ENCODE measurements around the gene SLF2. TPM values are rescaled to one million over a fixed set of nuclear protein-coding genes. Genes with fewer than 3 reads are reported as not detected.

SLF2 gene
- total and polyA plus RNA-seq, 2 of the 13 experiments (the other 11 are each of a cell fraction or from before 2014, with no cell fraction given), result 12.2 to 48.1 TPM

- peak overlapping the region; percentile 57 for H3K27ac ChIP-seq (ENCODE audit: extremely low read length, insufficient read depth, low read length)
- intact Hi-C loops (cut with micrococcal nuclease; ENCODE audit: unreplicated experiment), result no loop called here
- peak; percentile 81 for ATAC-seq
- no TSS peak for BruUV-seq (replicated peaks)
- WGBS (ENCODE audit: low lambda C conversion rate), result 20% methylated on average over 7 of the region's 7 CpGs
- in situ Hi-C loops (cut with HindIII; ENCODE audit: extremely low pct_ligation_motif_present, low pct_unique_long_range_greater_than_20kb), result no loop called here
- peak; percentile 4 for FAIRE-seq
- H4K20me1 ChIP-seq (ENCODE audit: insufficient read depth, low read length), result no peaks in the 10 kb centered on the region
- H3K27me3 ChIP-seq (ENCODE audit: control insufficient read depth in 1 of 2, insufficient read depth in 2 of 2, low read length in 2 of 2), result no peaks in the 10 kb centered on the region; a peak in 1 of 5 replicates
- no peaks in the 10 kb centered on the region for H3K9me3 ChIP-seq (ENCODE audit: low read length)
- CTCF ChIA-PET (ENCODE audit: low intra/inter-chr PET ratio, low total read pairs), result no interaction called here
- POLR2A ChIA-PET, result interaction anchor here (1.0 to 2.1 kb wide), 2 partner anchors 10 to 21 kb away, joined by 4 to 10 read pairs; partner anchors contain the start of gene SLF2
- no peaks in the 10 kb centered on the region for H3K79me2 ChIP-seq (ENCODE audit: insufficient read depth, low read length)
- no peaks in the 10 kb centered on the region for H3K36me3 ChIP-seq (replicated peaks in 1 of 2; ENCODE audit: control insufficient read depth in 1 of 2, insufficient read depth in 2 of 2, low read length in 2 of 2)
- H3K4me1 ChIP-seq (ENCODE audit: insufficient read depth, low read length), result peaks cover 64% of the 10 kb centered on the region
- peak overlapping the region; percentile 14; the same call in 1 of the 2 replicates for H3K4me2 ChIP-seq (ENCODE audit: low read depth, low read length)
- H3K9ac ChIP-seq (ENCODE audit: insufficient read depth, low read depth, low read length), result no peak overlapping the region
- H2AFZ ChIP-seq (ENCODE audit: low read length), result no peak overlapping the region
- DNase-seq (ENCODE audit: low spot score), result peak; percentile 62
- no peak overlapping the region for H3K4me3 ChIP-seq (replicated peaks in 1 of 3; ENCODE audit: insufficient read depth in 1 of 3, low read depth in 2 of 3, low read length in 3 of 3)
- TF ChIP-seq ZNF768 (CRISPR knock-in tag; IDR thresholded peaks at IDR 0.05) (no peak), ZNF124 (CRISPR knock-in tag; IDR thresholded peaks at IDR 0.05) (no peak), HOMEZ (CRISPR knock-in tag; IDR thresholded peaks at IDR 0.05; ENCODE audit: low read depth) (0 out of 2 replicates have a peak, but pooled peaks have one; percentile 32), PATZ1 (CRISPR knock-in tag; IDR thresholded peaks at IDR 0.05) (peak; percentile 19; the same call in 1 of the 2 replicates), POLR2G (IDR thresholded peaks at IDR 0.05; ENCODE audit: low read depth, low read length) (no peak), HBP1 (CRISPR knock-in tag; IDR thresholded peaks at IDR 0.05; ENCODE audit: low read depth) (no peak), JUNB (CRISPR knock-in tag; IDR thresholded peaks at IDR 0.05; ENCODE audit: borderline replicate concordance) (no peak), ZNF430 (CRISPR knock-in tag; IDR thresholded peaks at IDR 0.05) (no peak), PRPF4 (IDR thresholded peaks at IDR 0.05; ENCODE audit: low read depth, low read length, poor library complexity, severe bottlenecking) (no peak), ZNF574 (CRISPR knock-in tag; IDR thresholded peaks at IDR 0.05) (no peak), ZNF777 (CRISPR knock-in tag; IDR thresholded peaks at IDR 0.05) (no peak), GATAD1 (CRISPR knock-in tag; IDR thresholded peaks at IDR 0.05) (no peak), EP300 (IDR thresholded peaks at IDR 0.05; ENCODE audit: low read depth in 2 of 2, low read length in 2 of 2) (peak in 1 of 2 experiments; percentile 55; a peak in 2 of 4 replicates), EP300 (CRISPR knock-in tag; IDR thresholded peaks at IDR 0.05; ENCODE audit: borderline replicate concordance) (no peak), SMYD3 (CRISPR knock-in tag; IDR thresholded peaks at IDR 0.05) (no peak), ZNF30 (CRISPR knock-in tag; IDR thresholded peaks at IDR 0.05) (no peak)
Measured at GRCh38 chr10:100902622-100903021, 10.1 kb upstream of the SLF2 start.

Data from HepG2 (cell line).